ENCODE data around the gene AKR1C4.
"Not testable (repeated sequence)": the region's sequence is repeated elsewhere in the genome, so short reads cannot be mapped to it uniquely, and the experiment has no call there.

The AKR1C4 gene

DNA sequence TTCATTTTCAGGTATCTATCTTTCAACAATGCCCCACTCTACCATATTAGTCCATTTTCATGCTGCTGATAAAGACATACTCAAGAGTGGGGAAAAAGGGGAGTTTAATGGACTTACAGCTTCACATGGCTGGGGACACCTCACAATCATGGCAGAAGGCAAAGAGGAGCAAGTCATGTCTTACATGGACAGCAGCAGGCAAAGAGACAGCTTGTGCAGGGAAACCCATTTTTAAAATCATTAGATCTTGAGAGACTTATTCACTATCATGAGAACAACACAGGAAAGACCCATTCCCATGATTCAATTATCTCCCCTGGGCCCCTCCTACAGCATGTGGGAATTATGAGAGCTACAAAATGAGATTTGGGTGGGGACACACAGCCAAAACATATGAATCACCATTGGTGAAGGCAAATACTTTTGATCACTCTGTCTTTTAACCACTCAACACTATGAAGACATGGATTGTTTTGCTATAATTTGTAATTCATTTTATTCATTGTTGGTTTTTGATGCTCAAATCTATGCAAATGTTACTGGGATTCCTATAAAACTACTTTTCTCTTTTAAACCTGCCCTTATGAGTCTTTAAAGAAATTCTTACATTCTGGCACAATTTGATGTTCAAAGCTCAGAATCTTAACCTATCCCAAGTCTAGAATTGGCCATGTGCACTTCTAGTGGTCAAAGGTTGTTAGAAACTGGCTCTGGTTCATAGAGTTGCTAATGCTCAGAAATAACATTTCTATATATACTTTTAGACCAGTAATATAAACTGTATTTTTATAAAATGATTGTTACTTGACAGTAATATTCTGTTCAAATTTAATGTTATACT, 15.3 kb downstream of the AKR1C4 start:
- no peaks in the 10 kb centered on the region for H4K20me1 ChIP-seq (ENCODE audit: low read depth, low read length)
- H3F3A ChIP-seq (ENCODE audit: insufficient read depth) = no peaks in the 10 kb centered on the region
- no peaks in the 10 kb centered on the region for H3K9me2 ChIP-seq (replicated peaks; ENCODE audit: insufficient read depth, low read length)
- TF ChIP-seq EZH2phosphoT487 (conservative IDR thresholded peaks at IDR 0.05; ENCODE audit: low read length) = no peak
- H3K9me3 ChIP-seq (ENCODE audit: insufficient read depth, low read length) = no peaks in the 10 kb centered on the region
- no peak overlapping the region for H3K4me3 ChIP-seq (ENCODE audit: insufficient read depth, low read length, poor library complexity, severe bottlenecking)
- no peak overlapping the region for H3K4me2 ChIP-seq (ENCODE audit: low read depth, low read length, poor library complexity, severe bottlenecking)
- H3K36me3 ChIP-seq (ENCODE audit: low read length) = no peaks in the 10 kb centered on the region
- no peak overlapping the region for H3K27ac ChIP-seq (ENCODE audit: low read depth, low read length)
- H3K27me3 ChIP-seq (ENCODE audit: low read length) = no peaks in the 10 kb centered on the region
- H2AFZ ChIP-seq (ENCODE audit: low read depth, low read length, severe bottlenecking) = no peak overlapping the region
- no peaks in the 10 kb centered on the region for H3K79me2 ChIP-seq (ENCODE audit: insufficient read depth, low read length)
- no peak overlapping the region for H3K9ac ChIP-seq (ENCODE audit: low read length)

DNA sequence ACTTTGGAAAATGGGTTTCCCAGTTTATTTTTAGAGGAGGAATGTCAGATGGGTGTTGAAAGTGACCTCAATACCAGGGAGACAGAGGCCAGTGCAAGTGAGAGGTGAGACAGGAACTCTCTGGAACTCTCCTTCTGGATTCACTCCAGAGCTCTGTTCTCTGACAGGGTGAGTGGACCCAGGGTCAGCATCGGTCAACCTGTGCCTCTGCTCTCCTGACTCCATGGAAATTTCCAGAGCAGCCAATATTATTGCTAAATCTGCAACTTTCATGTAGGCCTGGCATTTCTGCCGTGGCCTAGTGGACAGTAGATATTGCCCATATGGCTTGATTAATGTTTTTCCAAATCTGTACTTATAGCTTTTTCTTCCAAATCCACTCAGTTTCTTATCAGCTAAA, 20.2 kb downstream of the AKR1C4 start:
- H3K27ac ChIP-seq (ENCODE audit: low read depth, low read length) = no peak overlapping the region
- no peaks in the 10 kb centered on the region for H3K9me2 ChIP-seq (replicated peaks; ENCODE audit: insufficient read depth, low read length)
- no peaks in the 10 kb centered on the region for H3K27me3 ChIP-seq (ENCODE audit: low read length)
- no peaks in the 10 kb centered on the region for H3K9me3 ChIP-seq (ENCODE audit: insufficient read depth, low read length)
- no peak overlapping the region for H3K9ac ChIP-seq (ENCODE audit: low read length)
- H3K36me3 ChIP-seq (ENCODE audit: low read length) = no peaks in the 10 kb centered on the region
- H3K4me3 ChIP-seq (ENCODE audit: insufficient read depth, low read length, poor library complexity, severe bottlenecking) = no peak overlapping the region
- no peak overlapping the region for H2AFZ ChIP-seq (ENCODE audit: low read depth, low read length, severe bottlenecking)
- no peak overlapping the region for H3K4me2 ChIP-seq (ENCODE audit: low read depth, low read length, poor library complexity, severe bottlenecking)
- H4K20me1 ChIP-seq (ENCODE audit: low read depth, low read length) = no peaks in the 10 kb centered on the region
- TF ChIP-seq EZH2phosphoT487 (conservative IDR thresholded peaks at IDR 0.05; ENCODE audit: low read length) = no peak
- TF ChIP-seq, protein P1, sequence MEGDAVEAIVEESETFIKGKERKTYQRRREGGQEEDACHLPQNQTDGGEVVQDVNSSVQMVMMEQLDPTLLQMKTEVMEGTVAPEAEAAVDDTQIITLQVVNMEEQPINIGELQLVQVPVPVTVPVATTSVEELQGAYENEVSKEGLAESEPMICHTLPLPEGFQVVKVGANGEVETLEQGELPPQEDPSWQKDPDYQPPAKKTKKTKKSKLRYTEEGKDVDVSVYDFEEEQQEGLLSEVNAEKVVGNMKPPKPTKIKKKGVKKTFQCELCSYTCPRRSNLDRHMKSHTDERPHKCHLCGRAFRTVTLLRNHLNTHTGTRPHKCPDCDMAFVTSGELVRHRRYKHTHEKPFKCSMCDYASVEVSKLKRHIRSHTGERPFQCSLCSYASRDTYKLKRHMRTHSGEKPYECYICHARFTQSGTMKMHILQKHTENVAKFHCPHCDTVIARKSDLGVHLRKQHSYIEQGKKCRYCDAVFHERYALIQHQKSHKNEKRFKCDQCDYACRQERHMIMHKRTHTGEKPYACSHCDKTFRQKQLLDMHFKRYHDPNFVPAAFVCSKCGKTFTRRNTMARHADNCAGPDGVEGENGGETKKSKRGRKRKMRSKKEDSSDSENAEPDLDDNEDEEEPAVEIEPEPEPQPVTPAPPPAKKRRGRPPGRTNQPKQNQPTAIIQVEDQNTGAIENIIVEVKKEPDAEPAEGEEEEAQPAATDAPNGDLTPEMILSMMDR (IDR thresholded peaks at IDR 0.05; ENCODE audit: insufficient read depth, low read length, poor library complexity, severe bottlenecking) = no peak
- H3F3A ChIP-seq (ENCODE audit: insufficient read depth) = no peaks in the 10 kb centered on the region
- H3K79me2 ChIP-seq (ENCODE audit: insufficient read depth, low read length) = no peaks in the 10 kb centered on the region

DNA sequence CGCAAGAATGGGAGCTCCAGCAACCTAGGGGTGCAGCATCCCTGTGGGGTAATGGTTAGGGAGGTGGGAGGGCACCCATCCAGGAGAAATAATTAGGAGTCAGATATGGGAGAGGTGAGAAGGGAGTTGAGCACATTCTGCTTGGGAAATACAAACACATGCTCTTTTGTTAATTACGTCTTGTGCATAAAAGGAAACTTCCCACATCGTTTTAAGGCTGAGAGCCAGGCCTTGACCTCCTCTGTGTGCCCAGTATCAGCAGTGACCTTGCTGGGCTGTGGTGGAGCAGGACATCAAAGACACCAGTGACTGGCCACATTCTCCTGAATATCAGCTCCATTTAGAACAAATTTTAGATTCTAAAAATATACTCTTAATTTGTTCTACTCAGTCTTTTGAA, 22.6 kb downstream of the AKR1C4 start:
- H3K27ac ChIP-seq (ENCODE audit: low read depth, low read length) = no peak overlapping the region
- no peaks in the 10 kb centered on the region for H3K79me2 ChIP-seq (ENCODE audit: insufficient read depth, low read length)
- H2AFZ ChIP-seq (ENCODE audit: low read depth, low read length, severe bottlenecking) = no peak overlapping the region
- H3K9me3 ChIP-seq (ENCODE audit: insufficient read depth, low read length) = no peaks in the 10 kb centered on the region
- no peaks in the 10 kb centered on the region for H4K20me1 ChIP-seq (ENCODE audit: low read depth, low read length)
- H3K4me2 ChIP-seq (ENCODE audit: low read depth, low read length, poor library complexity, severe bottlenecking) = no peak overlapping the region
- no peaks in the 10 kb centered on the region for H3F3A ChIP-seq (ENCODE audit: insufficient read depth)
- H3K4me3 ChIP-seq (ENCODE audit: insufficient read depth, low read length, poor library complexity, severe bottlenecking) = no peak overlapping the region
- no peaks in the 10 kb centered on the region for H3K27me3 ChIP-seq (ENCODE audit: low read length)
- no peaks in the 10 kb centered on the region for H3K36me3 ChIP-seq (ENCODE audit: low read length)
- no peak overlapping the region for H3K9ac ChIP-seq (ENCODE audit: low read length)
- TF ChIP-seq, protein P1 (IDR thresholded peaks at IDR 0.05; ENCODE audit: insufficient read depth, low read length, poor library complexity, severe bottlenecking) = no peak
- H3K9me2 ChIP-seq (replicated peaks; ENCODE audit: insufficient read depth, low read length) = no peaks in the 10 kb centered on the region

DNA sequence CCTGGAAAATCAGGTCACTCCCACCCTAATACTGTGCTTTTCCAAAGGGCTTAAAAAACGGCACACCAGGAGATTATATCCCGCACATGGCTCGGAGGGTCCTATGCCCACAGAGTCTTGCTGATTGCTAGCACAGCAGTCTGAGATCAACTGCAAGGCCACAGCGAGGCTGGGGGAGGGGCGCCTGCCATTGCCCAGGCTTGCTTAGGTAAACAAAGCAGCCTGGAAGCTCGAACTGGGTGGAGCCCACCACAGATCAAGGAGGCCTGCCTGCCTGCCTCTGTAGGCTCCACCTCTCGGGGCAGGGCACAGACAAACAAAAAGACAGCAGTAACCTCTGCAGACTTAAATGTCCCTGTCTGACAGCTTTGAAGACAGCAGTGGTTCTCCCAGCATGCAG, 26.3 kb downstream of the AKR1C4 start:
- H2AFZ ChIP-seq (ENCODE audit: low read depth, low read length, severe bottlenecking); H3F3A ChIP-seq (ENCODE audit: insufficient read depth); H3K36me3 ChIP-seq (ENCODE audit: low read length); H3K79me2 ChIP-seq (ENCODE audit: insufficient read depth, low read length); H3K9me2 ChIP-seq (replicated peaks; ENCODE audit: insufficient read depth, low read length); H3K27ac ChIP-seq (ENCODE audit: low read depth, low read length); H3K4me2 ChIP-seq (ENCODE audit: low read depth, low read length, poor library complexity, severe bottlenecking); H3K9ac ChIP-seq (ENCODE audit: low read length); H3K4me3 ChIP-seq (ENCODE audit: insufficient read depth, low read length, poor library complexity, severe bottlenecking); H4K20me1 ChIP-seq (ENCODE audit: low read depth, low read length); H3K27me3 ChIP-seq (ENCODE audit: low read length); H3K9me3 ChIP-seq (ENCODE audit: insufficient read depth, low read length): not testable (repeated sequence)
